GM19463 (cell line): ENCODE data around the gene MARCHF7.
"Not testable (repeated sequence)": the region's sequence is repeated elsewhere in the genome, so short reads cannot be mapped to it uniquely, and the experiment has no call there.

Source experiments
- ATAC-seq: cut with Tn5 transposase; IDR thresholded peaks from one replicate; pipeline ENCODE4 v1.9.1; 2021; ENCODE audit warnings: mild to moderate bottlenecking, moderate library complexity; ENCODE audit not compliant: unreplicated experiment

Gene MARCHF7

GRCh38 chr2:159716857-159717256 is 4.6 kb downstream of the MARCHF7 start:
- no peak for ATAC-seq

DNA sequence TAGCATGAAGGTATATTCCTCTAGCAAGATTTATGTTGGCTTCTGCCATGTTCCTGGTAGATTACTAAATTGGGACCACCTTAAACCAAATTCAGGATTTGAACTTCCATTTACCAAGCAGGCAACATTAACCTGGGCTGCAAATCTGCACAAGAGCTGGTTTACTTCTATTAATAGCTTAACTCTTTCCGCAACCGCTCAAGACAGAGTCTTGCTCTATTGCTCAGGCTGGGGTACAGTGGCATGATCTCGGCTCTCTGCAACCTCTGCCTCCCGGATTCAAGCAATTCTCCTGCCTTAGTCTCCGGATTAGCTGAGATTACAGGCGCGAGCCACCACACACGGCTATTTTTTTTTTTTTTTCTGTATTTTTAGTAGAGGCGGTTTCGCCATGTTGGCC is 8.4 kb downstream of the MARCHF7 start:
- ATAC-seq = no peak

DNA sequence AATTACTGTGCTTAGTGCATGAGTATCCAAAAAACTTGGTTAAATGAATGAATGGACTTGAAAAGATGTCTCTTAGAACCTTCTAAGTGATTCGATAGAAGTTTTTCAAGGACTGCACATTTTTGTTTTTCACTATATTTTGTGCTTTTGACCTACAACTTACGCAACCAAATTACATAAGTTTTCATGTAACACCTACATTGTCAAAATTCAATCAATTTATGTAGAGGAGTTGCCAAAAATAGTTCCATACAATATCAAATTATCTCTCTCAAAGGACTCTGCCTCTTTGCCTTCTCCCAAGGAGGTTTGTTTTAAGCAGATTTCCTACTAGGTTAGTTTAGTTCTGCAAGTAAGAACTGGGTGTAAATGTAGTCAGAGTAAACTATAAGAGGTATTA is 10.3 kb downstream of the MARCHF7 start:
- ATAC-seq = no peak

DNA sequence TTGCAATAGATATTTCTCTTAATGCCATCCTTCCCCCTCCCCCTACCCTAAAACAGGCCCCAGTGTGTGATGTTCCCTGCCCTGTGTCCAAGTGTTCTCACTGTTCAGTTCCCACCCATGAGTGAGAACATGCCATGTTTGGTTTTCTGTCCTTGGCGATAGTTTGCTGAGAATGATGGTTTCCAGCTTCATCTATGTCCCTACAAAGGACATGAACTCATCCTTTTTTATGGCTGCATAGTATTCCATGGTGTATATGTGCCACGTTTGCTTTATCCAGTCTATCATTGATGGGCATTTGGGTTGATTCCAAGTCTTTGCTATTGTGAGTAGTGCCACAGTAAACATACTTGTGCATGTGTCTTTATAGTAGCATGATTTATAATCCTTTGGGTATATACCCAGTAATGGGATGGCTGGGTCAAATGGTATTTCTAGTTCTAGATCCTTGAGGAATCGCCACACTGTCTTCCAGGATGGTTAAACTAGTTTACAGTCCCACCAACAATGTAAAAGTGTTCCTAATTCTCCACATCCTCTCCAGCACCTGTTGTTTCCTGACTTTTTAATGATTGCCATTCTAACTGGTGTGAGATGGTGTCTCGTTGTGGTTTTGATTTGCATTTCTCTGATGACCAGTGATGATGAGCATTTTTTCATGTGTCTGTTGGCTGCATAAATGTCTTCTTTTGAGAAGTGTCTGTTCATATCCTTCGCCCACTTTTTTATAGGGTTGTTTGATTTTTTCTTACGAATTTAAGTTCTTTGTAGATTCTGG is 12.7 kb downstream of the MARCHF7 start:
- ATAC-seq = not testable (repeated sequence)

DNA sequence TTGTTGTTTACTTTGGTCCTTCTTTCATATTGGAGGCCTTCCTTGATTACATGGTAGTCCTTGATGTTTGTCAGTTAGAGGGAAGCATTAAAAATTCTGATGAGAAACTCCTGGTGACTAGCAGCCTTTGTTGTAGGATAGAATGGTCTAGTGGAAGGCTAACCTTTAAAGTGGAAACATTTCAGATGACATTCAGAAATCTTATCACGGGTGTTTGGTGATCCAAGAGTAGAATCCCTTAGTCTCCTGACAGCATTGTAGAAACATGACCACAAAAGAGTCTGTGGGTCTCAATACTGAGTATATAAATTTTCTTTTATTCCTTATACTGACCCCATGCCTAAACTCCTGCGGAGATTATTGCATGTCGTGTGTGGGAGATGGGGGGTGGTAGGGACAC is 13.4 kb downstream of the MARCHF7 start:
- ATAC-seq = no peak

GRCh38 chr2:159728629-159729028 is 16.3 kb downstream of the MARCHF7 start:
- ATAC-seq = no peak

- ATAC-seq = no peak
Measured at GRCh38 chr2:159735648-159736047, 23.3 kb downstream of the MARCHF7 start.

DNA sequence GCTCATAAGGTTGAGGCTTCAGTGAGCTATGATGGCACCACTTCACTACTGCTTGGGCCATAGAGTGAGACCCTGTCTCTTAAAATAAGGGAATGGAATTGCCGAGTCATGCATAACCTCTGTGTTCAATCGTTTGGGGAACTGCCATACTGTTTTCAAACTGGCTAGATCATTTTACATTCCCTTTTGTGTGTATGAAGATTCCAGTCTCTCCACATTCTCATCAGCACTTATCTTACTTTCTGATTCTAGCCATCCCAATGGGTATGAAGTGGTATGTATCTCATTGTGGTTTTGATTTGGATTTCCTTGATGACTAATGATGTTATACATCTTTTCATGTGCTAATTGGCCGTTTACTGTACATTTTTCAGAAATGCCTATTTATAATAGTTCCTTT is 23.7 kb downstream of the MARCHF7 start:
- ATAC-seq = no peak

- no peak for ATAC-seq
Measured at GRCh38 chr2:159737292-159737916, 25.1 kb downstream of the MARCHF7 start.

GRCh38 chr2:159737917-159738296 is 25.6 kb downstream of the MARCHF7 start:
- ATAC-seq = no peak

GRCh38 chr2:159738509-159739390 is 26.4 kb downstream of the MARCHF7 start:
- ATAC-seq = no peak

GRCh38 chr2:159742846-159743245 is 30.5 kb downstream of the MARCHF7 start:
- ATAC-seq = no peak

GRCh38 chr2:159744363-159744762 is 32.1 kb downstream of the MARCHF7 start:
- ATAC-seq = no peak

- not testable (repeated sequence) for ATAC-seq
Measured at GRCh38 chr2:159745237-159745636, 32.9 kb downstream of the MARCHF7 start.

- no peak for ATAC-seq
Measured at GRCh38 chr2:159748089-159748488, 35.8 kb downstream of the MARCHF7 start.

DNA sequence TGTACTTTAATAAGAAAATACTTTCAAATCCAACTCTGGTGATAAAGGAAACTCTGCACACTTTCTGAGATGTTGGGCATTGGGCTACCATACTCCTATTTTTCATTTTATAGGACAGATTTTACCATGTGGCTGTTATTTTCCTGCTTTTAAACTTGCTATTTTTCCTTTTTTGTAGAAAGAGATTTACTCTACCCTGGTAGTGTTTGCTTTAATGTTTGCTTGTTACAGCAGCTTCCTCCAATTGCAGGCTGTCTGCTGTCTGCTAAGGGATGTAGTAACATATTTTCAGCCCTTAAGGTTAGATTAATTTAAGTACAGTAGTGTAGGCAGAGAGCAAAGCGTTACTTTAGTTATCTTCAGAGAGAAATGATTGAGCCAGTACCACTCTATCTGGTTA is 38.6 kb downstream of the MARCHF7 start:
- ATAC-seq = no peak

DNA sequence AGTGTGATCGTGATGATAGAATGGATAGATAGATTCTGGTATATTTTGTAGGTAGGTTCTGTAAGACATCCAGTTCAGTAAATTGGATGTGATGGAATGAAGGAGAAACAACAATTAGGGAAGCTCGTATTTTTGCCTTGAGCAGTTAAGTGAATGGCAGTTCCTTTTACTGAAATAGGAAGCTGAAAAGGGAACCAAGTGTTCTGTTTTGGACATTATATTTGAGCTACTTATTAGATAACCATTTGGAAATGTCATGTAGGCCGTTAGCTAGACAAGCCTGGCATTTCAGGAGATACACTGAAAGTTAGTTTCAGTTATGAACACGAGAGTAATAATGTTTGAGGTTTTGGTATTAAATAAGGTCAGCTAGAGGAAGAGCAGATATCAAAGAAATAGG is 41.5 kb downstream of the MARCHF7 start:
- no peak for ATAC-seq

DNA sequence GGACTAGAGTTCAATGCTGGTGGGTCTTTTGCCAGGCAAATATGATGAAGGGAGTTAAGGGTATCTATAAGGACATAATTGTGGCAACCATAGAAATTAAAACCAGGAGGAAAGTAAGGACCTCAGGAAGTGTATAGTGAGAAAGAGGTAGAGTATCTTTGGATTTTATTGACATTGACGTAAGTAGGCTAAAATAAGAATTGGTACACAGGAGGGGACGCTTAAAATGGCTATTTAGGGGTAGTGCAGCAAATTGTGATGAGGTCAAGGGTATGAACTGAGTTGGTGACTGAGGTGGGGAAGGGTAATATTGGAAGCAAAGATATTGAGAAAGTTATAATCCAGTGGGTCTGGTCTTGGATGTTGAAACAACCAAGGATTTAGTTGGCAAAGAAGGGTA is 42.7 kb downstream of the MARCHF7 start:
- ATAC-seq = no peak

GRCh38 chr2:159755788-159756187 is 43.5 kb downstream of the MARCHF7 start:
- no peak for ATAC-seq

DNA sequence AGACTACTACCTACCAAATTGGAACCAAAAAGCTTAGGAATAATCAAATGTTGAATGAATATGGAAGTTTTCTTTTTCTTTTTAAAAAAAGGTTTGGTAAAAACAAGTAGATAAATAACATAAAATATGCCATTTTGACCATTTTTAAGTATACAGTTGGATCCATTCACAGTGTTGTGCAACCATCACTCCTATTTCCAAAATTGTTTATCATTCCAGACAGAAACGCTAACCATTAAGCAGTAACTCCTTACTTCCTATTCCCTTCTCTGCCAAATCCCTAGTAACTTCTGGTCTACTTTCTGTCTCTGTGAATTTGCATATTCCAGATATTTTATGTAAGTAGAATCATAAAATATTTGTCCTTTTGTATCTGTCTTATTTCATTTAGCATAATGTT is 45.9 kb downstream of the MARCHF7 start:
- ATAC-seq = no peak

- no peak for ATAC-seq
Measured at GRCh38 chr2:159758686-159759085, 46.4 kb downstream of the MARCHF7 start.

DNA sequence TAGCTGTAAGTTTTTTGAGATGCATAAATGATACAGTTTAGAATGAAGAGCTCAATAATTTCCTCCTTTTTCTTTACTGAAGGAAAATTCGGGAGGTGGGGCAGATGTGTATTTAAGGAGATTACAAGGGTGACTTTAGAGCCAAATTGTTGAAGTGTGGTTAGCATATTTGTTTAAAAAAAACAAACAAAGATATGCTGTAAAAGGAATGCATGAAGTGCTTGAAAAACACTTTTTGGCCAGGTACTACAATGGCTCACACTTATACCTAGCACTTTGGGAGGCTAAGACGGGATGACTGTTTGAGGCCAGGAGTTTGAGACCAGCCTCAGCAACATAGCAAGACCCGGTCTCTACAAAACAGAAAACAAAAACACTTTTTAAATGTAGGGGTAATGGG is 47.3 kb downstream of the MARCHF7 start:
- ATAC-seq = no peak
